ENCODE results near the gene VPS36.

GRCh38 chr13:52451135-52451804 lies 836 bp upstream of the VPS36 start:
- TF ChIP-seq MXI1 (IDR thresholded peaks at IDR 0.05; ENCODE audit: borderline replicate concordance, low read depth, low read length) (no peak), CTCF (conservative IDR thresholded peaks at IDR 0.05; ENCODE audit: low read depth, low read length) (no peak), SMC3 (IDR thresholded peaks at IDR 0.05; ENCODE audit: low read depth, low read length) (no peak)

All from IMR-90 (cell line).